ENCODE results near the gene NELFCD.
A peak's percentile ranks its signal among the peaks of the same experiment; 100 is the strongest.

Gene NELFCD

GRCh38 chr20:59042796-59043631 is 62.0 kb downstream of the NELFCD start:
- peak in 55 of 56 donors; percentile 34 to 94 (median 86) for DNase-seq

- DNase-seq, result no peak
Measured at GRCh38 chr20:59043698-59044097, 62.6 kb downstream of the NELFCD start.

GRCh38 chr20:59044295-59044694 is 63.2 kb downstream of the NELFCD start:
- DNase-seq, result no peak
